ENCODE data around the gene PSMB7.

PSMB7 gene

GRCh38 chr9:124356745-124357390 is 58.4 kb downstream of the PSMB7 start:
- intact Hi-C loops (cut with DNase I; ENCODE audit: low total_unique reads) = no loop called here
- Histone ChIP-seq H3K9me3 (no peaks in the 10 kb centered on the region), H3K27ac (no peak overlapping the region), H3K36me3 (peaks cover 14 to 50% (median 34%) of the 10 kb centered on the region in 3 donors), H3K27me3 (no peaks in the 10 kb centered on the region), H3K4me1 (peaks cover 0 to 3% (median 0%) of the 10 kb centered on the region in 4 donors), H3K4me3 (no peak overlapping the region)
- no peak for TF ChIP-seq CTCF (IDR thresholded peaks at IDR 0.05)
- no peak for DNase-seq

- no peak for DNase-seq
- Histone ChIP-seq H3K27ac (no peak overlapping the region), H3K4me1 (peaks cover 0 to 3% (median 0%) of the 10 kb centered on the region in 4 donors), H3K27me3 (no peaks in the 10 kb centered on the region), H3K36me3 (peaks cover 21 to 57% (median 41%) of the 10 kb centered on the region in 3 donors), H3K9me3 (no peaks in the 10 kb centered on the region), H3K4me3 (no peak overlapping the region)
- intact Hi-C loops (cut with DNase I; ENCODE audit: low total_unique reads) = no loop called here
- no peak for TF ChIP-seq CTCF (IDR thresholded peaks at IDR 0.05)
Measured at GRCh38 chr9:124355941-124356744, 59.1 kb downstream of the PSMB7 start.

- H3K4me1 ChIP-seq = peaks cover 0 to 3% (median 0%) of the 10 kb centered on the region in 4 donors
- no peak for TF ChIP-seq CTCF (IDR thresholded peaks at IDR 0.05)
- H3K27ac ChIP-seq = no peak overlapping the region
- intact Hi-C loops (cut with DNase I; ENCODE audit: low total_unique reads) = no loop called here
- DNase-seq = no peak
- H3K36me3 ChIP-seq = peaks cover 29 to 66% (median 50%) of the 10 kb centered on the region in 3 donors
- no peak overlapping the region for H3K4me3 ChIP-seq
- H3K9me3 ChIP-seq = no peaks in the 10 kb centered on the region
- H3K27me3 ChIP-seq = no peaks in the 10 kb centered on the region
Measured at GRCh38 chr9:124355039-124355940, 60.0 kb downstream of the PSMB7 start.

- Histone ChIP-seq H3K4me3 (no peak overlapping the region), H3K36me3 (peaks cover 32 to 74% (median 57%) of the 10 kb centered on the region in 3 donors), H3K27ac (no peak overlapping the region), H3K4me1 (peaks cover 0 to 3% (median 0%) of the 10 kb centered on the region in 4 donors), H3K27me3 (no peaks in the 10 kb centered on the region), H3K9me3 (no peaks in the 10 kb centered on the region)
- no peak for TF ChIP-seq CTCF (IDR thresholded peaks at IDR 0.05)
- no peak for DNase-seq
- intact Hi-C loops (cut with DNase I; ENCODE audit: low total_unique reads) = no loop called here
Measured at GRCh38 chr9:124354346-124355038, 60.8 kb downstream of the PSMB7 start.

- Histone ChIP-seq H3K27ac (no peak overlapping the region), H3K27me3 (no peaks in the 10 kb centered on the region), H3K4me3 (no peak overlapping the region), H3K36me3 (peaks cover 37 to 80% (median 64%) of the 10 kb centered on the region in 3 donors), H3K9me3 (no peaks in the 10 kb centered on the region), H3K4me1 (peaks cover 0 to 3% (median 0%) of the 10 kb centered on the region in 4 donors)
- intact Hi-C loops (cut with DNase I; ENCODE audit: low total_unique reads) = no loop called here
- TF ChIP-seq CTCF (IDR thresholded peaks at IDR 0.05) = no peak
- peak in 1 of 2 donors; percentile 41 for DNase-seq
Measured at GRCh38 chr9:124353811-124354274, 61.4 kb downstream of the PSMB7 start.
